CD4-positive, alpha-beta memory T cell (primary cell): ENCODE results near the gene COASY. TPM values are rescaled to one million over a fixed set of nuclear protein-coding genes. Genes with fewer than 3 reads are reported as not detected.

ENCODE experiments used
- CTCF ChIA-PET: fragments of 350-600 bp; sonication (Branson Sonifier 250); formaldehyde crosslinking; loops from one replicate; lab custom pipeline; 2021; ENCODE audit warnings: inconsistent platforms; ENCODE audit not compliant: partially characterized antibody; lab: Charles Lee
- POLR2A ChIA-PET: fragments of 350-600 bp; sonication (Branson Sonifier 250); formaldehyde crosslinking; loops from one replicate; lab custom pipeline; 2021; ENCODE audit not compliant: partially characterized antibody; lab: Charles Lee
- DNase-seq, 5 donors: peaks; one replicate each; pipeline versions ENCODE4 v3.0.0 to v3.0.0-alpha.2; 2020 to 2022; ENCODE audit warnings: mixed read lengths in 1 of 5
- H3K27ac ChIP-seq: one replicate; pipeline ENCODE4 v1.7.0; 2013; ENCODE audit warnings: low read depth, low read length
- H3K27me3 ChIP-seq: 2 replicates; pipeline ENCODE4 v1.7.0; 2013; ENCODE audit warnings: mild to moderate bottlenecking, low read length, moderate library complexity; ENCODE audit not compliant: insufficient read depth
- H3K36me3 ChIP-seq: 2 replicates; pipeline ENCODE4 v1.7.0; 2013; ENCODE audit warnings: mild to moderate bottlenecking, low read length, moderate library complexity; ENCODE audit not compliant: insufficient read depth
- H3K4me1 ChIP-seq: 2 replicates; pipeline ENCODE4 v1.7.0; 2013; ENCODE audit warnings: mild to moderate bottlenecking, low read length, moderate library complexity; ENCODE audit not compliant: insufficient read depth
- H3K4me3 ChIP-seq, 2 donors: one replicate each; pipeline ENCODE4 v1.7.0; 2013; ENCODE audit warnings: low read length in 2 of 2, mild to moderate bottlenecking in 1 of 2
- H3K9me3 ChIP-seq, 2 donors: one replicate each; pipeline ENCODE4 v1.7.0; 2013; ENCODE audit warnings: low read length in 2 of 2, control low read depth in 1 of 2; ENCODE audit not compliant: control insufficient read depth in 1 of 2
- H3K27ac Mint-ChIP-seq, 7 donors: one replicate each; pipeline ENCODE4 v1.8.0; 2020 to 2021; ENCODE audit warnings: mixed read lengths in 7 of 7, mild to moderate bottlenecking in 6 of 7, inconsistent platforms in 3 of 7, moderate library complexity in 3 of 7
- H3K27me3 Mint-ChIP-seq, 2 donors: one replicate each; pipeline ENCODE4 v1.8.0; 2020 to 2021; ENCODE audit warnings: mixed read lengths in 2 of 2
- H3K36me3 Mint-ChIP-seq, 2 donors: one replicate each; pipeline ENCODE4 v1.8.0; 2020 to 2021; ENCODE audit warnings: mixed read lengths in 2 of 2, inconsistent platforms in 1 of 2, mild to moderate bottlenecking in 1 of 2
- H3K4me1 Mint-ChIP-seq, 4 donors: one replicate each; pipeline ENCODE4 v1.8.0; 2020 to 2021; ENCODE audit warnings: mixed read lengths in 4 of 4, mild to moderate bottlenecking in 1 of 4
- H3K4me3 Mint-ChIP-seq, 8 donors: one replicate each; pipeline ENCODE4 v1.8.0; 2020 to 2021; ENCODE audit warnings: mixed read lengths in 8 of 8, mild to moderate bottlenecking in 7 of 8, moderate library complexity in 6 of 8, inconsistent platforms in 3 of 8
- H3K9me3 Mint-ChIP-seq, 8 donors: one replicate each; pipeline ENCODE4 v1.8.0; 2020 to 2021; ENCODE audit warnings: mixed read lengths in 8 of 8, mild to moderate bottlenecking in 5 of 8, inconsistent platforms in 3 of 8, moderate library complexity in 1 of 8
- intact Hi-C: fragments of 100-400 bp; cut with micrococcal nuclease; formaldehyde crosslinking; loops from one replicate; pipeline ENCODE4 v1.15.1; 2023
- polyA plus RNA-seq, 2 donors: library from polyadenylated mRNA; unstranded; fragments of 300-500 nt; fragmentation: Illumina TruSeq; gene quantifications; one replicate each; pipeline ENCODE4 v1.2.3, GENCODE V29; 2021
- total RNA-seq, 2 experiments: library from RNA; stranded (reverse); gene quantifications; one replicate each; pipeline ENCODE4 v1.2.3, GENCODE V29; 2021

Gene COASY
- total and polyA plus RNA-seq, 4 experiments from 2014 or later: 44.6 to 71.1 (median 65.6) TPM

GRCh38 chr17:42565523-42566214 lies 3.7 kb downstream of the COASY start:
- peaks cover 45% of the 10 kb centered on the region for H3K36me3 ChIP-seq
- H3K4me1 Mint-ChIP-seq: peaks cover 16 to 73% (median 49%) of the 10 kb centered on the region in 4 donors
- peak overlapping the region in 6 of 7 donors; percentile 86 to 98 (median 96) for H3K27ac Mint-ChIP-seq
- H3K36me3 Mint-ChIP-seq: peaks cover 11 to 54% of the 10 kb centered on the region in 2 donors
- ChIA-PET POLR2A (interaction anchor here (1.0 to 6.3 kb wide), 6 partner anchors 11 to 48 kb away, joined by 3 to 73 read pairs (median 13); partner anchors contain the start of genes NAGLU, PSMC3IP, RETREG3 and TUBG1), CTCF (interaction anchor here (0.8 to 4.5 kb wide), 4 partner anchors 11 to 108 kb away, joined by 3 to 37 read pairs (median 4); partner anchors contain the start of gene PSMC3IP)
- peaks cover 0 to 2% (median 0%) of the 10 kb centered on the region in 8 donors for H3K9me3 Mint-ChIP-seq
- no peaks in the 10 kb centered on the region for H3K27me3 ChIP-seq
- no peak overlapping the region for H3K4me3 ChIP-seq
- H3K27me3 Mint-ChIP-seq: no peaks in the 10 kb centered on the region
- intact Hi-C loops: no loop called here
- peaks cover 63% of the 10 kb centered on the region for H3K4me1 ChIP-seq
- H3K9me3 ChIP-seq: no peaks in the 10 kb centered on the region
- DNase-seq: no peak
- H3K27ac ChIP-seq: peak overlapping the region; percentile 79
- peak overlapping the region in 5 of 8 donors; percentile 94 to 97 (median 96) for H3K4me3 Mint-ChIP-seq

DNA sequence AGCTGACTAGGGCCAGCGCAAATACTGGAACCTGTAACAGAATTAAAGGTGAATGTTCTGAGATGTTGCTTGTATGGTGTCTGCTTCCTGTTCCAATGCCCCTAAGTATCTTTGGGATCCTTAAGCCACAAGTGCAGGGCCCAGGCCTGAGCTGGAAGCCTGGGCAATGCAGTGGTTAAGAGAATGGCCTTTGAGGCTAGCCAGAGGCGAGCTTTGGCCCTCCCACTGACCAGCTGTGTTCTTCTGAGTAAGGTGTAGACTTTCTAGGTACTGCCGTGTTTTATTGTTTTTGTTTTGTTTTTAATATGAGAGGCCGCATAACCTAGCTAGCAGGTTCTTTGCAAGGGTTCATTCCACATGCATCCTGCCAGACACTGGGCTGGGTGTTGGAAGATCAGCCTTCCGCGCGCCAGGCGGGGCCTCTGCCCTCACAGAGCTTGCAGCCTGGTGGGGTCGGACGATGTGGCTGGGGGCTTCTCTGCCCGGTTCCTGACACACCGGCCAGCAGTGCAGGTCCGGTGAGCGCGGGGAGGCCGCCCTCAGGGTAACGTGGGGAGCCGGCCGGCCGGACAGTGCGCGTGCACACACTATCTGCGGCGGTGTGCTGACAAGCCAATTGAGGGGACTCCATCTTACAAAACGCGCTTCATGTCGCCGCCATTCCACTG lies 4.4 kb downstream of the COASY start:
- H3K4me1 ChIP-seq: peaks cover 62% of the 10 kb centered on the region
- Mint-ChIP-seq H3K36me3 (peaks cover 18 to 61% of the 10 kb centered on the region in 2 donors), H3K4me1 (peaks cover 16 to 72% (median 48%) of the 10 kb centered on the region in 4 donors)

DNA sequence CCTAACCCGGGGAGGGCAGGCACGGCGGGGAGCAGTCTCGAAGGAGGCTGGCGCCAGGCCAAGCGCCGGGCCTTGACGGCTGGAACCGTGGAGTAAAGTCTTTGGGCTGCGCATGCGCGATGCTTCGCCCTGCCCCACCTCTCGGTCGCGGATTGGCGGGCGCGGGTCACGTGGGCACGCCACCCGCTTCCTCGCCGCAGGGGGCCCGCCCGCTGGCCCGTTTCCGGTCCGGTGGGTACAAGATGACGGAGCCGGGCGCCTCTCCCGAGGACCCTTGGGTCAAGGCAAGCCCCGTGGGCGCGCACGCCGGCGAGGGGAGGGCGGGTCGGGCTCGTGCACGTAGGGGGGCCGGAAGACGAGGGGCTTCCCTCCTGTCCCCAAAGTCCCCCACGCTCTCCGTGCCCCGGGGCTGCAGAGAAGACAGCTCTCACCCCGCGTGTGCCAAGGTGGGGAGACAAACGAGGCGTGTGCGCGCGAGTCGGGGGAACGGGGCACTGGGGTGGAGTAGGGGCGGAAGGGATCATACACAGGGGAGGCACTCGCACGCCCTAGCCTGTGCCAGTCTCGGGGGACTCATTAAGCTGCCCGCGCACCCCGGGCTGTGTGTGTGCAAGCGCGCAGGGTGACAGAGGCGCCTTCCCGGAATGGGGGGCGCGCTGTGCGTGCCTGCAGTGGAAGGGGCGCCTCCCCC lies 5.1 kb downstream of the COASY start, which contains the start of gene MLX:
MLX (plus strand) TSS at position 218 of the 691 bp plus-strand sequence; CDS start at position 243, 25 bp downstream.
- peak within 1 kb of the TSS; percentile 94 to 98 (median 96) for H3K4me3 Mint-ChIP-seq
- H3K4me1 Mint-ChIP-seq: peaks cover 13 to 65% (median 42%) of the 10 kb centered on the region in 4 donors
- H3K36me3 ChIP-seq: peaks cover 58% of the 10 kb centered on the region

More for the DNA sequence above, 4.4 kb downstream of the COASY start:
- Mint-ChIP-seq H3K9me3 (peaks cover 0 to 1% (median 0%) of the 10 kb centered on the region in 8 donors), H3K27me3 (no peaks in the 10 kb centered on the region), H3K27ac (peak overlapping the region; percentile 95 to 98 (median 96)), H3K4me3 (peak overlapping the region; percentile 94 to 98 (median 96))
- Histone ChIP-seq H3K36me3 (peaks cover 51% of the 10 kb centered on the region), H3K27ac (peak overlapping the region; percentile 79), H3K9me3 (no peaks in the 10 kb centered on the region), H3K4me3 (peak overlapping the region; percentile 89 to 97), H3K27me3 (no peaks in the 10 kb centered on the region)
- DNase-seq: peak in 1 of 5 donors; percentile 11
- ChIA-PET CTCF (interaction anchor here (0.8 to 4.5 kb wide), 4 partner anchors 12 to 108 kb away, joined by 3 to 37 read pairs (median 4); partner anchors contain the start of gene PSMC3IP), POLR2A (interaction anchor here (1.0 to 6.3 kb wide), 8 partner anchors 12 to 795 kb away, joined by 3 to 73 read pairs (median 7); partner anchors contain the start of genes NAGLU, PSMC3IP, RETREG3 and TUBG1)
- intact Hi-C loops: no loop called here

GRCh38 chr17:42568341-42569111 lies 6.6 kb downstream of the COASY start:
- H3K27me3 ChIP-seq: no peaks in the 10 kb centered on the region
- H3K9me3 ChIP-seq: no peaks in the 10 kb centered on the region
- Mint-ChIP-seq H3K36me3 (peaks cover 28 to 75% of the 10 kb centered on the region in 2 donors), H3K27me3 (no peaks in the 10 kb centered on the region), H3K4me3 (peak overlapping the region; percentile 20 to 98 (median 57)), H3K4me1 (peaks cover 15 to 58% (median 33%) of the 10 kb centered on the region in 4 donors), H3K9me3 (no peaks in the 10 kb centered on the region), H3K27ac (peak overlapping the region in 6 of 7 donors; percentile 41 to 96 (median 58))
- peaks cover 72% of the 10 kb centered on the region for H3K36me3 ChIP-seq
- intact Hi-C loops: no loop called here
- ChIA-PET CTCF (interaction anchor here (1.0 to 4.5 kb wide), 2 partner anchors 10 to 38 kb away, joined by 3 to 37 read pairs; partner anchors contain the start of gene PSMC3IP), POLR2A (interaction anchor here (1.3 to 6.3 kb wide), 5 partner anchors 9 to 40 kb away, joined by 3 to 73 read pairs (median 19); partner anchors contain the start of genes NAGLU, PSMC3IP, RETREG3 and TUBG1)
- no peak for DNase-seq
- no peak overlapping the region for H3K27ac ChIP-seq
- peaks cover 46% of the 10 kb centered on the region for H3K4me1 ChIP-seq
- H3K4me3 ChIP-seq: no peak overlapping the region

More for the DNA sequence above, 5.1 kb downstream of the COASY start, which contains the start of gene MLX:
- H3K27me3 Mint-ChIP-seq: no peaks in the 10 kb centered on the region
- H3K4me1 ChIP-seq: peaks cover 56% of the 10 kb centered on the region
- peak; percentile 90 to 91 (median 90) for DNase-seq
- intact Hi-C loops: loop anchor here (1.0 kb wide), 1 partner anchor 10 kb away; the partner anchor contains the start of gene PSMC3IP
- H3K27me3 ChIP-seq: no peaks in the 10 kb centered on the region
- H3K27ac ChIP-seq: peak within 1 kb of the TSS; percentile 79
- H3K9me3 Mint-ChIP-seq: no peaks in the 10 kb centered on the region
- H3K4me3 ChIP-seq: peak within 1 kb of the TSS; percentile 89 to 97
- POLR2A ChIA-PET: interaction anchor here (0.7 to 6.3 kb wide), 12 partner anchors 8 to 794 kb away, joined by 3 to 73 read pairs (median 6); partner anchors contain the start of genes NAGLU, PSMC3IP, RETREG3 and TUBG1
- H3K36me3 Mint-ChIP-seq: peaks cover 21 to 65% of the 10 kb centered on the region in 2 donors
- CTCF ChIA-PET: interaction anchor here (0.8 to 4.5 kb wide), 4 partner anchors 9 to 37 kb away, joined by 3 to 37 read pairs (median 4); partner anchors contain the start of genes NAGLU and PSMC3IP
- no peaks in the 10 kb centered on the region for H3K9me3 ChIP-seq
- peak within 1 kb of the TSS; percentile 95 to 98 (median 96) for H3K27ac Mint-ChIP-seq

DNA sequence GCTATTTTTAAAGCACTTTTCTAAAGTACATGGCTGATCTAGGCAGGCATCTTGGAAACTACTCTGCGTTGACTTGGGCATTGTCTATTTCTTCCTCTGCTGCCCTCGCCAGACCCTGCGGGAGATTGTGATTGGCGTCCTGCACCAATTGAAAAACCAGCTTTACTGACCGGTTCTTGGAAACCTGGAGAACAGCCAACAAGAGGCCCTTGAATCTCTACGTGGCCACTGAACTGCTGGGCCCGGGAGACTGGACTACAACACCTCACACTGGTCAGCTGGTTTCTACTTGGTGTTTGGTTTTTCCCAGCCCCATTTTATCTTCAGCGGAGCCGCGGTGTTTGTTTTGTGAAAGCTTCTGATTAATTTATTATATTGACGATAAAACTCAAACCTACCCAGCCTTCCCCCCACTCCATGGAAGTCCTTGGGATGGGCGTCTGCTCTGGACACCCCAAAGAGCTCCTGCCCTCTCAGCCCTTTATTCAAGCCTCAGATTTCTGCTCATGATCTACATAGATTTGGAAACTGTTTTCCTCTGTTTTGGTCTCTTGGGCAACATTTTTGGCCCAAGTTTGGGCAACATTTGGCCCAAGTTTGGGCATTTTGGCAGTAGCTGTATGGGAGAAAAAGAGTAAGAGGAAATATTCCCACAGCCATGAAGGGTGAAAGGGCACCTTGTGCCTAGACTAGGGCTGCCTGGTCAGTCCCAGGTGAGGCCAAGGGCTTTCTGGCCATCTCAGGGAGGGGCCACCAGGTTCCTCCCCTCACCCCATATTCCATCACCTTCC lies 9.7 kb downstream of the COASY start:
- Mint-ChIP-seq H3K36me3 (peaks cover 34 to 67% of the 10 kb centered on the region in 2 donors), H3K4me1 (peaks cover 16 to 42% (median 28%) of the 10 kb centered on the region in 4 donors), H3K9me3 (no peaks in the 10 kb centered on the region), H3K27me3 (no peaks in the 10 kb centered on the region), H3K4me3 (peak overlapping the region in 1 of 8 donors; percentile 39), H3K27ac (no peak overlapping the region)
- Histone ChIP-seq H3K27ac (no peak overlapping the region), H3K4me1 (peaks cover 28% of the 10 kb centered on the region), H3K4me3 (no peak overlapping the region), H3K36me3 (peaks cover 53% of the 10 kb centered on the region), H3K9me3 (no peaks in the 10 kb centered on the region), H3K27me3 (no peaks in the 10 kb centered on the region)
- no peak for DNase-seq
- ChIA-PET POLR2A (interaction anchor here (0.6 kb wide), 1 partner anchor 142 kb away, joined by 3 read pairs; no protein-coding TSS in a partner anchor), CTCF (interaction anchor here (0.8 to 1.7 kb wide), 2 partner anchors 8 to 23 kb away, joined by 3 to 4 read pairs; no protein-coding TSS in a partner anchor)
- intact Hi-C loops: no loop called here
